GM10266 (cell line): Measurements from ENCODE around the gene MLF2.

Experiments used
- DNase-seq: peaks from one replicate; pipeline ENCODE4 v3.0.0; 2012; ENCODE audit errors: extremely low spot score
- TF ChIP-seq, protein P1 (sequence below): IDR thresholded peaks from 2 replicates; pipeline ENCODE4 v1.5.1; 2012; ENCODE audit warnings: mild to moderate bottlenecking, low read depth; ENCODE audit not compliant: control insufficient read depth, insufficient read depth; ENCODE audit errors: missing control alignments

MLF2 gene

GRCh38 chr12:6782850-6783566 is 30.1 kb upstream of the MLF2 start:
- DNase-seq: no peak
- TF ChIP-seq, protein P1, sequence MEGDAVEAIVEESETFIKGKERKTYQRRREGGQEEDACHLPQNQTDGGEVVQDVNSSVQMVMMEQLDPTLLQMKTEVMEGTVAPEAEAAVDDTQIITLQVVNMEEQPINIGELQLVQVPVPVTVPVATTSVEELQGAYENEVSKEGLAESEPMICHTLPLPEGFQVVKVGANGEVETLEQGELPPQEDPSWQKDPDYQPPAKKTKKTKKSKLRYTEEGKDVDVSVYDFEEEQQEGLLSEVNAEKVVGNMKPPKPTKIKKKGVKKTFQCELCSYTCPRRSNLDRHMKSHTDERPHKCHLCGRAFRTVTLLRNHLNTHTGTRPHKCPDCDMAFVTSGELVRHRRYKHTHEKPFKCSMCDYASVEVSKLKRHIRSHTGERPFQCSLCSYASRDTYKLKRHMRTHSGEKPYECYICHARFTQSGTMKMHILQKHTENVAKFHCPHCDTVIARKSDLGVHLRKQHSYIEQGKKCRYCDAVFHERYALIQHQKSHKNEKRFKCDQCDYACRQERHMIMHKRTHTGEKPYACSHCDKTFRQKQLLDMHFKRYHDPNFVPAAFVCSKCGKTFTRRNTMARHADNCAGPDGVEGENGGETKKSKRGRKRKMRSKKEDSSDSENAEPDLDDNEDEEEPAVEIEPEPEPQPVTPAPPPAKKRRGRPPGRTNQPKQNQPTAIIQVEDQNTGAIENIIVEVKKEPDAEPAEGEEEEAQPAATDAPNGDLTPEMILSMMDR: no peak

GRCh38 chr12:6782119-6782518 is 29.2 kb upstream of the MLF2 start:
- DNase-seq: no peak
- TF ChIP-seq, protein P1: no peak

GRCh38 chr12:6780573-6780972 is 27.6 kb upstream of the MLF2 start:
- TF ChIP-seq, protein P1: no peak
- DNase-seq: no peak

DNA sequence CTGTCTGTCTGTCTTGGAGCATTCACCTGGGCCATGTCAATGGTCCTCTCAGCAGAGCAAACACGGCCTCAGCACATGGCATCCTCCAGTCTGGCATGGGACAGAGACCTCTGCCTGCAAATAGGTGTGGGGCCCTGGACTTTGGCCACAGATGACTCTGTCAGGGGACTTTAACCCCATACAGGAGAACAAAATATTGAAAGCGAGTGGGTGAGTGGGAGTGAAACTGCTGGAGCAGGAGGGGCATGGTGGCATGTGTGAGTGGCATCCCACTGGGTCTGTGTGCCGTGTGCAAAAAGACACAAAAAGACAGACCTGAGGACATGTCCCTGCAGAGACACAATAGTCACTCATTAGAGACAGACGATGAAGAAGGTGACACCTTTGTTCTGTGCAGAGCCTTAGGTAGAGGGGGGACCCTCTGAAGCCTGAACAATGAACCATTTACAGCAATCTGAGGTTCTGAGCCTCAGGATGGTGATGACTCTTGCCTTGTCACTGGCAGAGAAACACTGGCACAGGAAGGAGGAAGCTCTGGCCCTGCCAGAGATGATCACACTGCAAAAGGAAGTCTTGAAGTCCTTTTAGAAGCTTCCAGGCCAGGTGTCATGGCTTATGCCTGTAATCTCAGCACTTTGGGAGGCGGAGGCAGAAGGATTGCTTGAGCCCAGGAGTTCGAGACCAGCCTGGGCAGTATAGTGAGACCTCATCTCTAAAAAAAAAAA is 26.9 kb upstream of the MLF2 start:
- DNase-seq: no peak
- TF ChIP-seq, protein P1: no peak

- TF ChIP-seq, protein P1: peak; percentile 98
- peak; percentile 85 for DNase-seq
Measured at GRCh38 chr12:6778574-6779550, 25.9 kb upstream of the MLF2 start.

- no peak for DNase-seq
- TF ChIP-seq, protein P1: no peak
Measured at GRCh38 chr12:6778217-6778573, 25.3 kb upstream of the MLF2 start.
